ENCODE results near the gene PGPEP1.

- TF ChIP-seq CTCF (IDR thresholded peaks at IDR 0.05 in 2 of 3, conservative IDR thresholded peaks at IDR 0.05 in 1 of 3; ENCODE audit: control insufficient read depth in 2 of 3, extremely low read depth in 1 of 3, insufficient read depth in 1 of 3, low read depth in 3 of 3, low read length in 3 of 3), result no peak
- no peak for TF ChIP-seq ZNF24 (IDR thresholded peaks at IDR 0.05)
Measured at GRCh38 chr19:18330868-18331267, 9.5 kb upstream of the PGPEP1 start.
